Upper lobe of left lung (tissue), 4 donors: ENCODE measurements around the gene CLTA.

Experiments used
- CTCF ChIP-seq, 6 experiments: fragments of 450-650 bp in 4 of 6; fragments of 200-600 bp in 2 of 6; sonication (generic) in 2 of 6; IDR thresholded peaks; one replicate each; pipeline ENCODE4 v1.5.1; 2016 to 2019; ENCODE audit warnings: antibody characterized with exemption in 6 of 6
- EP300 ChIP-seq, 4 donors: sonication (generic); formaldehyde crosslinking; IDR thresholded peaks; one replicate each; pipeline ENCODE4 v1.5.1; 2017; ENCODE audit warnings: antibody characterized with exemption in 4 of 4, control low read depth in 2 of 4
- POLR2A ChIP-seq, 4 donors: fragments of 450-650 bp; IDR thresholded peaks; one replicate each; pipeline ENCODE4 v1.5.1; 2016 to 2017; ENCODE audit warnings: antibody characterized with exemption in 4 of 4, mild to moderate bottlenecking in 2 of 4
- POLR2AphosphoS5 ChIP-seq, 2 donors: sonication (generic); formaldehyde crosslinking; IDR thresholded peaks; one replicate each; pipeline ENCODE4 v1.5.1; 2017; ENCODE audit warnings: antibody characterized with exemption in 2 of 2

GRCh38 chr9:36177571-36177970 is 13.2 kb upstream of the CLTA start:
- TF ChIP-seq CTCF (IDR thresholded peaks at IDR 0.05) (no peak), POLR2AphosphoS5 (IDR thresholded peaks at IDR 0.05) (no peak), EP300 (IDR thresholded peaks at IDR 0.05) (no peak), POLR2A (IDR thresholded peaks at IDR 0.05) (no peak)
